Panc1 (cell line): Measurements from ENCODE around the gene GPATCH3.

Experiments used
- POLR2AphosphoS5 ChIP-seq: IDR thresholded peaks from 2 replicates; pipeline ENCODE4 v1.6.1; 2012; ENCODE audit warnings: mild to moderate bottlenecking, low read depth, low read length, moderate library complexity
- SIN3A ChIP-seq: IDR thresholded peaks from 2 replicates; pipeline ENCODE4 v1.6.1; 2012; ENCODE audit warnings: low read depth, mild to moderate bottlenecking, low read length, moderate library complexity, borderline replicate concordance; ENCODE audit not compliant: insufficient read depth
- TF ChIP-seq, protein P1 (sequence below): fragments of 450-650 bp; IDR thresholded peaks from 2 replicates; pipeline ENCODE4 v1.5.1; 2017; ENCODE audit warnings: mild to moderate bottlenecking
- TF ChIP-seq, protein P2 (sequence below), 2 experiments: IDR thresholded peaks; 2 replicates each; pipeline ENCODE4 v1.6.1; 2011 to 2012; ENCODE audit warnings: low read depth in 2 of 2, control low read depth in 1 of 2, low read length in 1 of 2, mild to moderate bottlenecking in 1 of 2, moderate library complexity in 1 of 2; ENCODE audit not compliant: insufficient read depth in 1 of 2

DNA sequence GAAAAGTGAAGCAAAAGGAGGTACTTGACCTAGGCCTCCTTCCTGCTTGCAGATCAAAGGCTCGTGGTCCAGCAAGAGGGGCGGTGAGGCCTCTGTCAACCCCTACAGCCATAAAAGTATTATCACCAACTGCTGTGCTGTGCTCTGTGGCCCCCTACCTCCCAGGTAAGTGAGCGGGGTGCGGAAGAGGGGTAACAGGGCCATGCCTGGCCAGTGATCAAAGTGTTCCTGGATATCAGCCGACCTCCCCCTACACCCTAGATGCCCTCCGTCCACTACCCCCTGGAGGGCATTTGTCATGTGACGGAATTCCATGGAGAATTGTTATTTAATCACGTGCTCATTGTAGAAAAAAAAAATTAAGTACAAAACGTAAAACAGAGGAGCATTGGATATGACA, 47.6 kb downstream of the GPATCH3 start:
- TF ChIP-seq, protein P1, sequence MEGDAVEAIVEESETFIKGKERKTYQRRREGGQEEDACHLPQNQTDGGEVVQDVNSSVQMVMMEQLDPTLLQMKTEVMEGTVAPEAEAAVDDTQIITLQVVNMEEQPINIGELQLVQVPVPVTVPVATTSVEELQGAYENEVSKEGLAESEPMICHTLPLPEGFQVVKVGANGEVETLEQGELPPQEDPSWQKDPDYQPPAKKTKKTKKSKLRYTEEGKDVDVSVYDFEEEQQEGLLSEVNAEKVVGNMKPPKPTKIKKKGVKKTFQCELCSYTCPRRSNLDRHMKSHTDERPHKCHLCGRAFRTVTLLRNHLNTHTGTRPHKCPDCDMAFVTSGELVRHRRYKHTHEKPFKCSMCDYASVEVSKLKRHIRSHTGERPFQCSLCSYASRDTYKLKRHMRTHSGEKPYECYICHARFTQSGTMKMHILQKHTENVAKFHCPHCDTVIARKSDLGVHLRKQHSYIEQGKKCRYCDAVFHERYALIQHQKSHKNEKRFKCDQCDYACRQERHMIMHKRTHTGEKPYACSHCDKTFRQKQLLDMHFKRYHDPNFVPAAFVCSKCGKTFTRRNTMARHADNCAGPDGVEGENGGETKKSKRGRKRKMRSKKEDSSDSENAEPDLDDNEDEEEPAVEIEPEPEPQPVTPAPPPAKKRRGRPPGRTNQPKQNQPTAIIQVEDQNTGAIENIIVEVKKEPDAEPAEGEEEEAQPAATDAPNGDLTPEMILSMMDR: no peak
- no peak for TF ChIP-seq POLR2AphosphoS5
- TF ChIP-seq, protein P2, sequence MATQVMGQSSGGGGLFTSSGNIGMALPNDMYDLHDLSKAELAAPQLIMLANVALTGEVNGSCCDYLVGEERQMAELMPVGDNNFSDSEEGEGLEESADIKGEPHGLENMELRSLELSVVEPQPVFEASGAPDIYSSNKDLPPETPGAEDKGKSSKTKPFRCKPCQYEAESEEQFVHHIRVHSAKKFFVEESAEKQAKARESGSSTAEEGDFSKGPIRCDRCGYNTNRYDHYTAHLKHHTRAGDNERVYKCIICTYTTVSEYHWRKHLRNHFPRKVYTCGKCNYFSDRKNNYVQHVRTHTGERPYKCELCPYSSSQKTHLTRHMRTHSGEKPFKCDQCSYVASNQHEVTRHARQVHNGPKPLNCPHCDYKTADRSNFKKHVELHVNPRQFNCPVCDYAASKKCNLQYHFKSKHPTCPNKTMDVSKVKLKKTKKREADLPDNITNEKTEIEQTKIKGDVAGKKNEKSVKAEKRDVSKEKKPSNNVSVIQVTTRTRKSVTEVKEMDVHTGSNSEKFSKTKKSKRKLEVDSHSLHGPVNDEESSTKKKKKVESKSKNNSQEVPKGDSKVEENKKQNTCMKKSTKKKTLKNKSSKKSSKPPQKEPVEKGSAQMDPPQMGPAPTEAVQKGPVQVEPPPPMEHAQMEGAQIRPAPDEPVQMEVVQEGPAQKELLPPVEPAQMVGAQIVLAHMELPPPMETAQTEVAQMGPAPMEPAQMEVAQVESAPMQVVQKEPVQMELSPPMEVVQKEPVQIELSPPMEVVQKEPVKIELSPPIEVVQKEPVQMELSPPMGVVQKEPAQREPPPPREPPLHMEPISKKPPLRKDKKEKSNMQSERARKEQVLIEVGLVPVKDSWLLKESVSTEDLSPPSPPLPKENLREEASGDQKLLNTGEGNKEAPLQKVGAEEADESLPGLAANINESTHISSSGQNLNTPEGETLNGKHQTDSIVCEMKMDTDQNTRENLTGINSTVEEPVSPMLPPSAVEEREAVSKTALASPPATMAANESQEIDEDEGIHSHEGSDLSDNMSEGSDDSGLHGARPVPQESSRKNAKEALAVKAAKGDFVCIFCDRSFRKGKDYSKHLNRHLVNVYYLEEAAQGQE (IDR thresholded peaks at IDR 0.05; ENCODE audit: insufficient read depth in 1 of 2, low read depth in 2 of 2, low read length in 1 of 2): no peak
- TF ChIP-seq SIN3A: no peak
